ENCODE data around the gene UQCRQ. TPM values are rescaled to one million over a fixed set of nuclear protein-coding genes. Genes with fewer than 3 reads are reported as not detected.

UQCRQ gene
- total and polyA plus RNA-seq, 2 donors from 2014 or later = 306 to 1,158 TPM

GRCh38 chr5:132819468-132819867 lies 47.0 kb upstream of the UQCRQ start:
- H3K9ac ChIP-seq (ENCODE audit: low read length in 3 of 3) = peak overlapping the region in 1 of 3 donors; percentile 63
- intact Hi-C loops (cut with DNase I) = no loop called here
- FAIRE-seq = no peak
- H3K36me3 ChIP-seq (ENCODE audit: control insufficient read depth in 2 of 3, insufficient read depth in 3 of 3, low read length in 3 of 3) = no peaks in the 10 kb centered on the region
- H3K27ac ChIP-seq (ENCODE audit: low read depth in 2 of 2, low read length in 2 of 2) = no peak overlapping the region
- no peak for TF ChIP-seq CTCF (IDR thresholded peaks at IDR 0.05; ENCODE audit: borderline replicate concordance, extremely low read depth, insufficient read depth)
- H3K9me3 ChIP-seq (ENCODE audit: control insufficient read depth in 2 of 3, insufficient read depth in 1 of 3, low read length in 3 of 3) = no peaks in the 10 kb centered on the region
- DNase-seq = peak in 4 of 5 donors; percentile 49 to 67 (median 55)
- H3K4me1 ChIP-seq (ENCODE audit: control insufficient read depth in 2 of 3, insufficient read depth in 2 of 3, low read depth in 1 of 3, low read length in 3 of 3) = peaks cover 0 to 3% (median 0%) of the 10 kb centered on the region in 3 donors
- no peaks in the 10 kb centered on the region for H3K27me3 ChIP-seq (ENCODE audit: control insufficient read depth, insufficient read depth, low read length)
- H3K4me3 ChIP-seq (ENCODE audit: low read length in 3 of 3) = peak overlapping the region in 1 of 3 donors; percentile 36

DNA sequence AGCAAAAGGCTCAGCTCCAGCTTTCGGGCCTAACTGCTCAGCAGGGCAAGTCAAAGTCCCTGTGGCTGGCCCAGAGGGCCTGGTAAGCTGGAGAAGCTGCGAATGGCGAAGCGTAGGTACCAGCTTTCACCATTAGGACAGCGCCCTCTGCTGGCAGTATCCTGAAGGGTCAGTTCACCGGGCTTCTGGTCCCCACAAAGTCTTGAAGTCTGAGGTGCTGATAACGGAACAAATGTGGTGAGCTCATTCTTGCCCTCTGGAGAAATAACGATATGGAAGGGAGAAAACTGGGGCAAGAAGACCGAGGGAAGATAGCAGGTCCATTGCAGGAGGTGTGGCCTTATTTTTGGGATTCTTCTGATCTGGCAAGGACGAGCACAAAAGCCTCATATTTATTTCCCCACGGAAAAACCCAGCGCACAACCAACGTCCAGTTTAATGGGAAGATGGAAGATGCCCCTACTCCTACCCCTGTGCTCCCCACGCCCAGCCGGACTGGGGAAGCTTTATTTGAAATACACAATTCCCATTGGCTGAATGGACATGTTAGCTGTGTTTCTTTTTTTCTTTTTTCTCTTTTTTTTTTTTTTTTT lies 46.2 kb upstream of the UQCRQ start:
- H3K27me3 ChIP-seq (ENCODE audit: control insufficient read depth, insufficient read depth, low read length) = no peaks in the 10 kb centered on the region
- no peak for FAIRE-seq
- intact Hi-C loops (cut with DNase I) = no loop called here
- H3K4me1 ChIP-seq (ENCODE audit: control insufficient read depth in 2 of 3, insufficient read depth in 2 of 3, low read depth in 1 of 3, low read length in 3 of 3) = peaks cover 0 to 3% (median 0%) of the 10 kb centered on the region in 3 donors
- peak; percentile 88 for TF ChIP-seq CTCF (IDR thresholded peaks at IDR 0.05; ENCODE audit: borderline replicate concordance, extremely low read depth, insufficient read depth)
- no peaks in the 10 kb centered on the region for H3K36me3 ChIP-seq (ENCODE audit: control insufficient read depth in 2 of 3, insufficient read depth in 3 of 3, low read length in 3 of 3)
- DNase-seq = peak; percentile 92 to 96 (median 94)
- peak overlapping the region in 1 of 3 donors; percentile 63 for H3K9ac ChIP-seq (ENCODE audit: low read length in 3 of 3)
- no peaks in the 10 kb centered on the region for H3K9me3 ChIP-seq (ENCODE audit: control insufficient read depth in 2 of 3, insufficient read depth in 1 of 3, low read length in 3 of 3)
- H3K27ac ChIP-seq (ENCODE audit: low read depth in 2 of 2, low read length in 2 of 2) = peak overlapping the region in 1 of 2 donors; percentile 25
- peak overlapping the region in 1 of 3 donors; percentile 36 for H3K4me3 ChIP-seq (ENCODE audit: low read length in 3 of 3)

- peaks cover 0 to 5% (median 0%) of the 10 kb centered on the region in 3 donors for H3K4me1 ChIP-seq (ENCODE audit: control insufficient read depth in 2 of 3, insufficient read depth in 2 of 3, low read depth in 1 of 3, low read length in 3 of 3)
- no peak for FAIRE-seq
- TF ChIP-seq CTCF (IDR thresholded peaks at IDR 0.05; ENCODE audit: borderline replicate concordance, extremely low read depth, insufficient read depth) = no peak
- no peaks in the 10 kb centered on the region for H3K36me3 ChIP-seq (ENCODE audit: control insufficient read depth in 2 of 3, insufficient read depth in 3 of 3, low read length in 3 of 3)
- no peak for DNase-seq
- H3K4me3 ChIP-seq (ENCODE audit: low read length in 3 of 3) = no peak overlapping the region
- H3K9ac ChIP-seq (ENCODE audit: low read length in 3 of 3) = no peak overlapping the region
- no peaks in the 10 kb centered on the region for H3K27me3 ChIP-seq (ENCODE audit: control insufficient read depth, insufficient read depth, low read length)
- H3K9me3 ChIP-seq (ENCODE audit: control insufficient read depth in 2 of 3, insufficient read depth in 1 of 3, low read length in 3 of 3) = no peaks in the 10 kb centered on the region
- no peak overlapping the region for H3K27ac ChIP-seq (ENCODE audit: low read depth in 2 of 2, low read length in 2 of 2)
- intact Hi-C loops (cut with DNase I) = no loop called here
These were observed 45.1 kb upstream of the UQCRQ start for GRCh38 chr5:132821350-132821749.

Measured in kidney (tissue), 14 donors.